DOHH2 (cell line): ENCODE data around the gene NCKAP5.

Experiments
- CTCF ChIP-seq: fragments of 200-600 bp; sonication (generic); IDR thresholded peaks from one replicate; pipeline ENCODE4 v1.5.1; 2014; ENCODE audit warnings: antibody characterized with exemption, mild to moderate bottlenecking, low read depth, low read length; ENCODE audit not compliant: poor library complexity, severe bottlenecking
- EZH2phosphoT487 ChIP-seq: fragments of 200-600 bp; sonication (generic); IDR thresholded peaks from 2 replicates; pipeline ENCODE4 v1.6.1; 2017; ENCODE audit warnings: borderline replicate concordance, mild to moderate bottlenecking, antibody characterized with exemption, low read length, moderate library complexity, mixed read lengths

DNA sequence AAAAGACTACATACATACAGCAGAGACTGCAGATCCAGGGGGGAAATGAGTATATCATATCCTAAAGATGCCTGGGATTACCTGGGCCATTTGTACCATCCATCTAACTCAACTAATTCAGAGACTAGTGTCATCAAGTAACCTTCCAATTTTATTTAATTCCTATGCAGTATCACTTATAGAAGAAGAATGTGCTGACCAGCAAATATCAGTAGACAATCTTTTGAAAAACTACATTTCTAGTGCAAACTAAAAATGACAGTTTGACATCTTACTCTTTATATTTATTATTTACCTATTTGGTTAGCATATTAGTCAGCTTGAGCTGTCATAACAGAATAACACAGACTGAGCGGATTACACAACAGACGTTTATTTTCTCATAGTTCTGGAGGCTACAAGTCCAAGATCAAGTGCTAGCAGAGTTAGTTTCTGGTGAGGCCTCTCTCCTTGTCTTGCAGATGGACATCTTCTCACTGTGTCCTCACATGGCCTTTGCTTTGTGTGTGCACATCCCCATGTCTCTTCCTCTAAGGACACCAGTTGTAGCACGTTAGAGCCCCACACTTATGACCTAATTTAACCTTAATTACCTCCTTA is 47.0 kb downstream of the NCKAP5 start:
- no peak for TF ChIP-seq CTCF
- TF ChIP-seq EZH2phosphoT487, result no peak
